HUES6 (cell line): ENCODE results near the gene FASN.
"Not testable (repeated sequence)": the region's sequence is repeated elsewhere in the genome, so short reads cannot be mapped to it uniquely, and the experiment has no call there.

Source experiments
- H3K27ac ChIP-seq: 2 replicates; pipeline ENCODE4 v1.7.0; 2013; ENCODE audit warnings: low read depth, mild to moderate bottlenecking, low read length, inconsistent platforms
- H3K27me3 ChIP-seq: 2 replicates; pipeline ENCODE4 v1.6.1; 2013; ENCODE audit warnings: low read length; ENCODE audit not compliant: control insufficient read depth, insufficient read depth
- H3K36me3 ChIP-seq: 2 replicates; pipeline ENCODE4 v1.6.1; 2013; ENCODE audit warnings: low read length; ENCODE audit not compliant: control insufficient read depth, insufficient read depth
- H3K4me1 ChIP-seq: 2 replicates; pipeline ENCODE4 v1.6.1; 2013; ENCODE audit warnings: low read length; ENCODE audit not compliant: control insufficient read depth, insufficient read depth
- H3K4me3 ChIP-seq: 2 replicates; pipeline ENCODE4 v1.5.1; 2013; ENCODE audit warnings: low read depth, low read length
- H3K9ac ChIP-seq: one replicate; pipeline ENCODE4 v1.6.1; 2013; ENCODE audit warnings: mild to moderate bottlenecking, low read length
- H3K9me3 ChIP-seq: 2 replicates; pipeline ENCODE4 v1.6.1; 2013; ENCODE audit warnings: low read depth, low read length; ENCODE audit not compliant: control insufficient read depth, insufficient read depth

The FASN gene

DNA sequence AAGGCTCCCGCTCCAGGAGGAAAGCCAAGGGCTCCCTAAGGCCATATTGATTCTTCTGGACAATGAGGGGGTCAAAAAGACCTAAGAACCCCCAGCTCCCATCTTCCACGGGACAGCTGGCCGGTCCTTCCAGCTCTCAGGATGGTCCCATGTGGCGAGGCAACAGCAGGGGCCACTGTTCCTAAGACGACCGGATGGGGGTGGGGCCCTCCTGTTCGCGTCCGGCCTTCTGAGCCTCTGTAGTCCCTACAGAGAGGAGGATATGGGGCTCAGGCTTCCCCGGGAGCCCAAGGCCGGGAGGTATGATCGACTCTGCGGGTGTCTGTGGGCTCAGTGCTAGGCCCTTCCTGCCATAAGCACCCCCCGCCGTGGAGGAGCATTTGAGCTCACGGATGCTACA lies 54.5 kb downstream of the FASN start:
- Histone ChIP-seq H3K4me1 (peaks cover 9% of the 10 kb centered on the region; the same call in 1 of the 2 replicates), H3K9ac (no peak overlapping the region), H3K4me3 (no peak overlapping the region), H3K9me3 (no peaks in the 10 kb centered on the region), H3K27ac (no peak overlapping the region), H3K36me3 (peaks cover 18% of the 10 kb centered on the region), H3K27me3 (no peaks in the 10 kb centered on the region)

DNA sequence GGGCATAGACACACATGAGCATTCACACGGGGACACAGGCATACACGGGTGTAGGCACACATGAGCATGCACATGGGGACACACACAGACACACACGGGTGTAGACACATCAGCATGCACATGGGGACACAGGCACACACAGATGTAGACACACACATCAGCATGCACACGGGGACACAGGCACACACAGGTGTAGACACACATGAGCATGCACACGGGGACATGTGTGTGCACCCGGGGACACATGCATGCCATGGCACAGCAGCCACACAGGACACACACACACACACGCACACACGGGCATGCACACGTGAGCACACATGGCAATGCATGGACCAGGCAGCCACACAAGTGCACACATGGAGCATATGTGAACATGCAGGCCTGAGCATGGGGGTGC lies 55.4 kb downstream of the FASN start:
- Histone ChIP-seq H3K4me3 (no peak overlapping the region), H3K4me1 (peaks cover 12% of the 10 kb centered on the region), H3K27me3 (no peaks in the 10 kb centered on the region), H3K9ac (no peak overlapping the region), H3K36me3 (peaks cover 10% of the 10 kb centered on the region), H3K9me3 (no peaks in the 10 kb centered on the region), H3K27ac (no peak overlapping the region)

- Histone ChIP-seq H3K27me3 (no peaks in the 10 kb centered on the region), H3K4me1 (peaks cover 16% of the 10 kb centered on the region), H3K36me3 (no peaks in the 10 kb centered on the region), H3K27ac (no peak overlapping the region), H3K4me3 (no peak overlapping the region), H3K9me3 (no peaks in the 10 kb centered on the region), H3K9ac (no peak overlapping the region)
Measured at GRCh38 chr17:82041144-82041814, 56.8 kb downstream of the FASN start.

DNA sequence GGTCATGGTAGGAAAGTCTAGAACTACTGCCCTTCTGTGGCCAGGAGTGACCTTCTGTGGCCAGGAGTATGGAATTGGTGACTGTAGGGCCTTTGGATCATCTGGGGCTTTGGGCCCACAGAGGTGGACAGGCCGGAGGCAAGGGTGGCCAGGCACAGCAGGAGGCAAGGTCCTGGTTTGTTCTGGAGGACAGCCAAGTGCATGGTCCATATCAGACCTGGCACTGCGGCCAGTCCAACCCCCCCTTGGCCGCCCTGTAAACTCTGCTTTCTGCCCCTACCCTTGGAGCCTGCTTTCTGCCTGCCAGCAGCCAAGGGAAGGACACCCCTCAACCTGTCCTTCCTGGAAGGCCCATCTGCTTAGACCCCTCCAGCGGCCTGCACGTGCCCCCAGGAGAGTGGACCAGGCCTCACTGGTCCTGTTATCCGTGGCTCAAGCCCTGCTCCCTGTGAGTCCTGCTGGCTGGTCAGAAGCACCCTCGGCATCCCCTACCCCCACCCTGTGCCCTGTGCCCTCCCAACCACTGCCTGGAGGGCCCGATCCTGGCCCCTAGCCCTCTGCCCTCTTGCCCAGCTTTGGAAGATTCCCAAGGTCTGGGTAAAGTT lies 58.2 kb downstream of the FASN start:
- Histone ChIP-seq H3K4me1 (peaks cover 16% of the 10 kb centered on the region), H3K9ac (no peak overlapping the region), H3K27ac (no peak overlapping the region), H3K9me3 (no peaks in the 10 kb centered on the region), H3K36me3 (peaks cover 7% of the 10 kb centered on the region; the same call in 1 of the 2 replicates), H3K27me3 (no peaks in the 10 kb centered on the region), H3K4me3 (no peak overlapping the region)

DNA sequence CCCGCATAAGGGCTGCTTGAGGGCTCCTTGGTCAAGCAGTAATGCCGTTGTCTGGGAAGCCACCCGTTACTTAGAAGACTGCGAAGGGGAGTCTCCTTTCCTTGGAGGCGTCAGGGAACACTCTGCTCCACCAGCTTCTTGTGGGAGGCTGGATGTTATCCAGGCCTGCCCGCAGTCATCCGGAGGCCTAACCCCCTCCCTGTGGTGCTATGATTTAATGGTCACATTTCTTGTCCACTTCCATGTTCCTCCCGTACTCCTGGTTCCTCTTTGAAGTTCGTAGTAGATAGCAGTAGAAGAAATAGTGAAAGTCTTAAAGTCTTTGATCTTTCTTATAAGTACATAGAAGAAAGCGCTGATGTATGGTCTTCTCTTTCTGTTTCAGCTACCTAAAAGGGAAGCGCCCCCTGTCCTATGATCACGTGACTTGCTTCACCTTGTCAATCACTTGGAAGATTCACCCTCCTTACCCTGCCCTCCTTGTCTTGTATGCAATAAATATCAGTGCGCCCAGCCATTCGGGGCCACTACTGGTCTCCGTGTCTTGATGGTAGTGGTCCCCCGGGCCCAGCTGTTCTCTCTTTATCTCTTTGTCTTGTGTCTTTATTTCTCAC lies 59.1 kb downstream of the FASN start:
- peaks cover 21% of the 10 kb centered on the region for H3K4me1 ChIP-seq
- H3K9me3 ChIP-seq, H3K27ac ChIP-seq, H3K9ac ChIP-seq, H3K27me3 ChIP-seq, H3K36me3 ChIP-seq, H3K4me3 ChIP-seq: not testable (repeated sequence)

GRCh38 chr17:82037889-82038195 lies 60.2 kb downstream of the FASN start:
- H3K9me3 ChIP-seq, result no peaks in the 10 kb centered on the region
- H3K27ac ChIP-seq, result no peak overlapping the region
- peaks cover 14% of the 10 kb centered on the region for H3K4me1 ChIP-seq
- H3K4me3 ChIP-seq, result peak overlapping the region; percentile 36
- no peaks in the 10 kb centered on the region for H3K27me3 ChIP-seq
- H3K36me3 ChIP-seq, result peaks cover 7% of the 10 kb centered on the region; the same call in 1 of the 2 replicates
- no peak overlapping the region for H3K9ac ChIP-seq

DNA sequence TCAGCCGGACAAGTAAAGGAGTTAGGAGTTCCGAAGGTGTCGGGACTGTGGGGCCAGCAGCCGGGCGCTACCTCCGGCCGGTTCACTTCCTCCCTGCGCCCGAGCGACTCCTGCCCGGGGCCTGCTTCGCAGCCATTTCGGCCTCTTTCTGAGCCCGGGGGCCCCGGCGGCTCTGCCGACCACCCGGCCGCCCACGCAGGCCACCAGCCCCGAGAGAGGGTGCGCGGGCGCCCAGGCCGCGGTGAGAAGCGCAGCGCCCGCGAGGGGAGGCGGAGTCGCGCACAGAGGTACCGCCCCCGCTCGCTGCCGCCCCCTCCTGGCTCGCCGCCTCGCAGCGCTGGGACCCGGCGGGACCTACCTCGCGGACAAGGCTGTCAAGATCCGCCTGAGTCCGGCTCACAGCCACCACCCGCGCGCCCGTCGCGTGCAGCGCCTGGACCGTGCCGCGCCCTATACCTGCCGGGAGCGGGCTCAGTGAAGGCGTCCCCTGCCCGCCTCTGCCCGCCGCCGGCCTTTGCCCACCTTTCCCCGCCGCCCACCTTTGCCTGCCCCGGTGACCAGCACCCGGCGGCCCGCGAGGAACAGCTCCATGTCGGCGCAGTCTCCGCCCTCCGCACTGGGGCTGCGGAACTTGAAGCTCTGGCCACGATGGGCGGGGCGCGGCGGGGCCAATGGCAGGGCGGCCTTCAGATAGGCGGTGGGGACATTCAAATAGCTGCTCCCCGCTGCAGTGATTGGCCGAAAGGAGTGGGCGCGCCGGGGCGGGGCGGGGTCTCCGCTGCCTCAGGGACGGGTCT lies 60.7 kb downstream of the FASN start, which contains the start of gene DCXR:
Gene DCXR, minus strand, starts transcription at position 606 of the 797 bp plus-strand sequence. Its CDS starts 15 bp downstream, at position 591.
- H3K36me3 ChIP-seq, result peaks cover 7% of the 10 kb centered on the region; the same call in 1 of the 2 replicates
- no peaks in the 10 kb centered on the region for H3K9me3 ChIP-seq
- H3K4me1 ChIP-seq, result peaks cover 19% of the 10 kb centered on the region
- no peaks in the 10 kb centered on the region for H3K27me3 ChIP-seq
- peak within 1 kb of the TSS; percentile 46 for H3K9ac ChIP-seq
- H3K27ac ChIP-seq, result no peak within 1 kb of the TSS
- H3K4me3 ChIP-seq, result peak within 1 kb of the TSS; percentile 66

DNA sequence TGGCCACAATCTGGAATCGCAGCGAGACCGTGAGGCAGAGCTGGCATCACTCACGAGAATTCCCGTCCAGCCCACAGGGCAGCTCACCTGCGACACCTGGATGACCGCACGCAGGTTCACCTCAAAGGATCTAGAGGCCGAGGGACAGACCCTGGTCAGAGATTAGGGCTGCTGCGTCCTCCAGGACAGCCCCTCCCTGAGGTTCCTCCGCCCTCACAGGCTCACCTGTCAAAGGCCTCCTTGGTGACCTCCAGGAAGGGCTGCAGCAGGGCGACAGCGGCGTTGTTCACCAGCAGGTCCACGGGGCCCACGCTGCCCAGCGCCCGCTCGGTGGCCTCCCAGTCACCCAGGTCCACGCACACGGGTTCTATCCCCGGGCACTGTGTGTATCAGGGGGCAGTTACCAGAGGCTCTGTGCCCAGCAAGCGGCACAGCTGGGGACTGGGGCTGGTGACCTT lies 61.4 kb downstream of the FASN start:
- Histone ChIP-seq H3K36me3 (peaks cover 7% of the 10 kb centered on the region; the same call in 1 of the 2 replicates), H3K9me3 (no peaks in the 10 kb centered on the region), H3K4me3 (peak overlapping the region; percentile 66), H3K27me3 (no peaks in the 10 kb centered on the region), H3K9ac (peak overlapping the region; percentile 46), H3K4me1 (peaks cover 22% of the 10 kb centered on the region), H3K27ac (no peak overlapping the region)

DNA sequence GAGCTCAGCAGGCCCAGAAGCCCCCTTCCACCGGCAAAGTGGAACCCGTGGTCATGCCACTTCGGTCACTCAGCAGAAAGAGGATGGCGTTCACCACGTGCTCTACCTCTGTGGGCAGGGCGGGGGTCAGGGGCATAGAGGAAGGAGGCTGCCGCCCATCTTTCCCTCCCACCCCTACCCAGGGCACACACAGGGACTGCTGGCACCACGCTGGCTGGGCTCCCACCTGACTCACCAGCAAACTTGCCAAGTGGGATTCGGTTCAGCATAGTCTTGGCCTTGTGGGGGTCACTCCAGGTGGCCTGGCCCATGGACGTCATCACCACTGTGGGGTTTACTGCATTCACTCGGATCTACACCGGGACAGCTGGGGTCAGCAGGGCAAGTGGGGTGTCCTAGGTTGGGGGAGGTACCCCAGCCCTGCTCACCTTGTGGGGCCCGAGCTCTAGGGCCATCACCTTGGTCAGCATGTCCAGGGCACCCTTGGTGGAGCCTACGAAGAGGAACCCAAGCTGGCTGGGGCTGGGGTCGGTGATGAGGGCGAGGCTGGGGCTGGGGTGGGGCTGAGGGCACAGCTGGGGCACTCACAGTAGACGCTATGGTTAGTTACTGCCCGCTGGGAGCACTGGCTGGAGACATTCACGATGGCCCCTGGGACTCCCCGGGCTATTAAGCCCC lies 61.9 kb downstream of the FASN start:
- Histone ChIP-seq H3K27ac (no peak overlapping the region), H3K36me3 (peaks cover 7% of the 10 kb centered on the region; the same call in 1 of the 2 replicates), H3K27me3 (no peaks in the 10 kb centered on the region), H3K4me1 (peaks cover 22% of the 10 kb centered on the region), H3K9ac (no peak overlapping the region), H3K4me3 (peak overlapping the region; percentile 66), H3K9me3 (no peaks in the 10 kb centered on the region)

DNA sequence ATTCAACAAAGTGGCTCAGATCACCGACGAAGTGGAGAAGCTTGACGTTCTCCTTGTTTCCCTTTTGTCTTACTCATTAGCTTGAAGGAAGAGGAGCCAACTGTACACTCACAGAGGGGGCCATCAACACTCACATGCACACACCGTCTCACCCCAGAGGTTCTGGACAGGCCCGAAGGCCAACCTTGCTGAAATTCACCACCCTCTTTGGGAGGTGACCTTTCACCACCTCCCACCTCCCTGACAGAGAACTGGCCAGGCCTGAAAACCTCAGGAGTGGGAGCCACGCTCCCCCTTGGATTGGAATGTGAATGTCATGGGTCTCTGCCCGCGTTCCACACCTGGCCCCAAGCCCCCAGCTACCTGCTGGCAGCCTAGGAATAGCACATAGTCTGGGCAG lies 62.5 kb downstream of the FASN start:
- H3K36me3 ChIP-seq, result peaks cover 7% of the 10 kb centered on the region; the same call in 1 of the 2 replicates
- no peaks in the 10 kb centered on the region for H3K9me3 ChIP-seq
- no peaks in the 10 kb centered on the region for H3K27me3 ChIP-seq
- no peak overlapping the region for H3K4me3 ChIP-seq
- H3K9ac ChIP-seq, result no peak overlapping the region
- no peak overlapping the region for H3K27ac ChIP-seq
- peaks cover 22% of the 10 kb centered on the region for H3K4me1 ChIP-seq
